HPDE6-E6E7 (cell line): ENCODE measurements around the gene SPATS1.
A peak's percentile ranks its signal among the peaks of the same experiment; 100 is the strongest.

ENCODE experiments used
- DNase-seq: peaks from one replicate; pipeline ENCODE4 v3.0.0; 2011; ENCODE audit warnings: missing footprints; ENCODE audit errors: extremely low spot score

SPATS1 gene

DNA sequence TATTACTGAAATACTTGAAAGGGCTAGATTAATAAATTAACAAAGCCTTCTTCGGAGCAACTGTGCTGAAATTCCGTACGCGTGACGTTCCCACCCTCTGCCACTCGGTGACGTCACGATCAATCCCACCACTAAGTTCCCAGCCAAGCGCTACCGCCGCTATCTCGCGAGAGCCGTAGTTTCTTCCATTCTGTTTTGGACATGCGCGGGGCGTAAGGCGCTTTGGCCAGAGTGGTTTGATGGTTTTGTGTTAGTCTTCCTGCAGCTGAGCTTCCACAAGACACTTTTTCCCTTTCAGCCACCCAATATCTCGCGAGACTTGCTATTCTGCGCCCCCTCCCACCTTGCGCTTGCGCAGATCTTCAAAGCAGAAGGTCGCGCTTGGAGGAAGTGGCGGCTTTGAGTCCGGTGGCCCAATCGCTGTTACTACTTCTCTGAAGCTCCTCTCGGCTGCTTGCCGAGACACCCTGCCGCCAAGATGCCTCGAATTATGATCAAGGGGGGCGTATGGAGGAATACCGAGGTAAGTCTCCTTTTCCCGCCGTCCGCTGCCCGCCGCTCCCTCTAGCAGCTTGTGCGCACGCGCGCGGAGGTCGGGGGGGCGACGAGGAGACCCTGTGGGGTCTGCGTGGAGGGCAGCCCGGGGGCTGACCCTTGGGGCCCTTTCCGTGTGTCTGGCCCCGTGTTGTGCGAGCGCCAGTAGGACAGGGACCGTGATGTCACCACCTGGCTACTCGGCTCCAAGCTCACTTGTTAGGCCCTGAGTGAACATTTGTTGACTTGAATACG, 45.1 kb downstream of the SPATS1 start, which contains the start of gene CDC5L:
Gene CDC5L (plus strand): TSS at position 361 of the 789 bp plus-strand sequence. CDS start 118 bp downstream, at position 479.
- DNase-seq = peak; percentile 98

- DNase-seq = peak; percentile 25
These were observed 45.7 kb downstream of the SPATS1 start for GRCh38 chr6:44388135-44388487.

GRCh38 chr6:44388887-44389286, 46.4 kb downstream of the SPATS1 start:
- DNase-seq = no peak

GRCh38 chr6:44390158-44390683, 47.8 kb downstream of the SPATS1 start:
- DNase-seq = no peak
